ENCODE measurements around the gene MARS1. TPM values are rescaled to one million over a fixed set of nuclear protein-coding genes. Genes with fewer than 3 reads are reported as not detected.

MARS1 gene
- 181 and 241 TPM in 2 replicates for total RNA-seq

DNA sequence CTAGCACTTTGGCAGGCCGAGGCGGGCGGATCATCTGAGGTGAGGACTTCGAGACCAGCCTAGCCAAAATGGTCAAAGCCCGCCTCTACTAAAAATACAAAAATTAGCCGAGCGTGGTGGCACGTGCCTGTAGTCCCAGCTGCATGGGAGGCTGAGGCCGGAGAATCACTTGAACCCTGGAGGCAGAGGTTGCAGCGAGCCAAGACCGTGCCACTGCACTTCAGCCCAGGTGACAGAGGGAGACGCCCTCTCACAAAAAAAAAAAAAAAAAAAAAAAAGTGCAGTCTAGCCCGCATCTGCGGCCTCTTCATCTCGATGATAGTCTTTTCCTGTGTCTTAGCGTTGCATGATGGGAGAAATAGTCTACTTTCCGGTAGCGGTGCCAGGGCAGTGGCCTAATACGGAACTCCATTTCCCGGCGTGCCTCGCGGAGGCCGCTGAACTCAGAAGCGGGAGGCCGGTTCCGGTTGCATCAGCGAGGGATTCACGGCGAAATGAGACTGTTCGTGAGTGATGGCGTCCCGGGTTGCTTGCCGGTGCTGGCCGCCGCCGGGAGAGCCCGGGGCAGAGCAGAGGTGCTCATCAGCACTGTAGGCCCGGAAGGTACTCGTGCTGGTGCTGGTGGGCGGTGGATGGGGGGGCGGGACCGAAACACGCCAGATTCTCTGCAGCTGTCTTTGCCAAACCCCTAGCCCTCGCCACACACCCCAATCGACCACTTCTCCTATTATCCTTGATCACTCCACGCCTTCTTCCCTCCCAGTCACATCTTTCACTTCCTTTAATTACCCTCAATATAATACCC lies at the start of gene MARS1:
Gene MARS1 (plus strand): TSS at position 472 of the 805 bp plus-strand sequence. CDS start 23 bp downstream, at position 495.

DNA sequence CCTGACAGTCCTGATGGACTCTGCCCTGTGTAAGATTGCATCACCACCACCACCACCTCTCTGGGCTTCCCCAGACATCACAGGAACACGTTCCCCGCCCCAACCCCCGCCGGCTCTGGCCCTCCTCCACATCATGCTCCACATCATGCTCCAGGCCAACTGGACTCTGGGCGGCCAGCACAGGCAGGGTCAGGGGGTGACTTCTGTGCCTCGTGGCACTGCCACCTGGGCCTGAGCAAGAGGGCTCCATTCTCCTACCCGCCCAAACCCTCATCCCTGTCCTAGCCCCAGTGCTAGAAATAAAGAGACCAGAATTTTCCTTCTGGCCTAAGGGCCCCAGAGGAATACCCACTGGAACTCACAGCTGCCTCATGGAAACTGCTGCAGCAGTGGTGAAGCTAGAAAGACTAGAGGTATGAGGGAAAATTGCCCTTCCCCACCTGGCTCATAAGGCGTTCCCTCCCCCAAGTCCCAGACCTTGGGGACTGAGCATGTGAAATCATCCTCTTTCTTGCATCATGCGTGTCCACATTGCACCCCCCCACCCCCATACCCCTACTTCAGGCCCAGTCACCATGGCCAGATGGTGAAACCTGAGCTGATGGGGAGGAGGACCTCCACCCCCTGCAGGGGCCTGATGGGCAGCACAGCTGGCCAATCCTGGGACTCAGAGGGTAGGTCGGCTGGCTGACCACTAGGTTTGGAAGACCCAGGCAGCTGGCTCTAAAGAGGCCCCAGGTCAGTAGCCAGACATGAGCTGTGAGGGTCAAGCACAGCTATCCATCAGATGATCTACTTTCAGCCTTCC lies 33.1 kb upstream of the MARS1 start, which contains the start of gene INHBE:
Gene INHBE (plus strand): TSS at position 742 of the 808 bp plus-strand sequence. CDS start 230 bp downstream, outside the sequence.

DNA sequence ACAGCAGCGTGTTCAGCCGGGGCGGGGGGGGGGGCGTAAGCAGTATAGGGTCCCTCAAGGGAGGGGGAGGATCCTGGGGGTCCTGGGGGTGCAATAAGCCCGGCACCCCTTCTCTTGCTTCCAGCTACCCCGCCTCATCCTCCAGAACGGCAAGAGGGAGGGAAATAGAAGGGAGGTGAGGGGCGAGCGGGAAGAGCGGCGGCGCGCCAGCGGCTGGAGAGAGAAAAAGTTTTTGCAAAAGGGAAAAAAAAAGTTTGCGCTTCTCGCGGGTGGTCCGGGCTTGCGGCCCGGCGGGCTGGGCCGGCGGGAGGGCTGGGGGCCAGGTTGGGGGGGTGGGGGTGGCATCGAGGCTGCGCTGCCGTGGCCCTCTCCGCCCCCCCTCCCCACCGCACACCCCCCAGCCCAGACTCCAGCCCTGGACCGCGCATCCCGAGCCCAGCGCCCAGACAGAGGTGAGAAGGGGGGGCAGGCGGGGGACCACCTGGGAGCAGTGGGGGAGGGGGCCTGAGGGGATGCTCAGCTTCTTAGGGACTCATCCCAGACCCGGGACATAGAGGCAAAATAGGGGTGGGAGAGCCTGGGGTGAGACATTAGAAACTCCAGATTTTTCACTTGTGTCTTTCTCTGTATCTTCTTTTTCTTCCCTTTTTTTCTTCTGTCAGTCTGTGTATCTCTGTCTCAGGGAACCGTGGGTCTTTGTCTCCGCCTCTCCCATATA lies 28.0 kb upstream of the MARS1 start, which contains the start of gene GLI1:
Gene GLI1 (plus strand): TSS at position 36 of the 718 bp plus-strand sequence. CDS start 3,907 bp downstream, outside the sequence.

DNA sequence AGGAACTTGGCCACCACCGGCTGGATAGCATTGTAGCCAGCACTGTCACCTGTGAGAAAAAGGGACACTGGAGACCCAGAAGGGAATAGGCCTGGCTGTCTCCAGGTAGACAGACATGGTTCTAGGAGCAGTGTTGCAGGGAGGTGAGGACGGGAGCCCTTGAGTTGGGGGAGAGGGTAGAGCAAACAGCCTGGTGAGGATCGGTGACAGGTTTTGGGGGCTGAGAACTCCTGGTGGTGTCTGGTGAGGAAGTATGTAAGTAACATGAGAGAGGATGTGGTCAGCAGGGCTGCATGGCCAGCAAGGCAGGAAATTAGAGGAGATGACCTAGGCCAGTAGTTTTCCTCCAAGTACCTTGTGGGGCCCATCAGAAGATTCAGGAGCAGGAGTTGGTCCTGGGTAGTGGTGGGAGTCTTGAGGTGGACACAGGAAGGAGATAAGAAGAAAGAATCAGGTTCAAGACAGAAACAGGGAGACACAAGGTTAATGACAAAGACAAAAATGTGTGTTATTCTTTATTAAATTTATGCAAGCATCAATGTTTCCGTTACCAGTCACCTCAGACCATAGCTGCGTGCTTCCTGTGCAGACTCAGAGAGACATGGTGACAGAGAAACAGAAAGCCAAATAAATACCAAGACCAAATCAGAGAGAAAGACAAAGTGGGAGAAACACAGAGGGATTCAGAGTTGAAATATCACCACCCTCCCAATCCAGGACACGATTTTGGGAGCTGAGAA lies 8.3 kb upstream of the MARS1 start, which contains the start of gene ARHGAP9:
Gene ARHGAP9 (minus strand): TSS at position 491 of the 740 bp plus-strand sequence. CDS start 460 bp downstream, at position 31.

DNA sequence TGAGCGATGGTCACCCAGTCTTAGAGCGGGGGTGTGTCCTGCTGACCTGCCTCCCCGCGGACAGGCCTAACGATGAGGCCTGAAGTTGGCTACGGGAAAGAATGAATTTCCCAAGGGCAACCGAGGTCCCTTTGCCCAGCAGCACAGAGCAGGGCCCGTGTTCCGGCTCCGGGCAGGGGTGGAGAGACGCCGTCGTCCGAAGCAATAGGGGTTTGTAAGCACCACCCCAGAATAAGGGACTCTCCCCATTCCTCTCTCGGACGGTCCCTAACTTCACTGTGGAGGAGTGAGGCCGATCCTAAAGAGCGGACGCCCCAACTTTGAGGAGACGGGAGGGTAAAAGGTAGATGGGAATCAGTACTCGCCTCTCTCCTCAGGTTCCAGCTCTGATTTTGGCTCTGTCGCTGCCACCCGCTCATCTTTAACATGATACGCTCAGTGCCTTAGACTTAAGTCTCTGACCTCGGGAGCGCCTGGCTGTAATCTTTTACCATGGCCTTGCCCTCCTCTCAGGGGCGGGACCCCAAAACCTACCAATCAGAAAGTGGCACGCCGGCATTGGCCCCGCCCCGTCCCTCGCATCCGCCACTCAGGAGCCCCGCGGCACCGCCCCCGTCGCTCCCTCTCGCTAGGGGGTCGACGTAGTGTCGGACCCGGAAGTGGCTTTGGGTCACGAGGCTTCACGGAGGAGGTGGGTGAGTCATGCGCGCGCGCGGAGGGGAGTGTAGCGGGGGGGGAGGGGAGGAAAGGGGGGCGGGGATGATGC lies 32.4 kb downstream of the MARS1 start, which contains the start of gene DDIT3:
Gene DDIT3 (minus strand): TSS at position 462 of the 766 bp plus-strand sequence. CDS start 3,108 bp downstream, outside the sequence.

DNA sequence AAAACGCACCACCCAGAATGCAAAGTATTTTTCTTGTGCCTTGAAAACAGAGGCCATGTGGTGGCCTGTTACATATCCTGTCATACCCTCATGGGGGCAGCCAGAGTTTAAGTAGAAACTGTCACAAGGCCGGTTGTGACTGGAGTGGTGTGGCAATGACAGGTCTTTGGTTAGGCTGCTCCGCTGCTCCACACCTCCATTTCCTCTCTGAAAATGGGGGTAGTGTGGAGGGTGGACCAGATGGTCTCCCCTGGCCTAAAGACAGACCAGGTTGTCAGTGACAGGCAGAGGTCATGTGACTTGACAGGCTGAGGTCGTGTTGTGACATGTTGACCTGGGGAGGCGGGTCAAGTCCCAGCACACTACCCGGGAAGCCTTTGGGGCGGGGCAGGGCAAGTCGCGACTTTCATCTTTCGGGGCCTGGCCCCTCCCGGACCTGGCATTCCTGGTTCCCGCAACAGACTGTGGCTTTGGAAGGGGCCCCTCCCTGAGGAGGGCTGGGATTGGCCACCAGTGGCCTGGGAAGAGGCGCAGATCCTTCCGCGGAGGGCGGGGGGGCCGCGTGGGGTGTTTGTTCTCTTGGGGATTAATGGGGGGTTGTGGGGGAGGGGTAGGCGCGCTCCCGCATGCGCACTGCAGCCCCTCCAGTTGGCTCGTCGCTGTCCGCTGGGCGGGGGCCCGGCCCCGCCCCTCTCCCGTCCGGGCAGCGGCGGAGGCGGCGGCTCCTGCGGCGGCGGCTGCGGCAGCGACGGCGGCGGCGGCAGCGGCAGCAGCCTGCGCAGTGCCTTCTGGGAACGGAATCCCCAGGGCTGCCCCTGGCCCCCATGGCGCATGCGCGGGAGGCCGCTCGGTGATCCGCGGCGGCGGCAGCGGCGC lies 34.4 kb downstream of the MARS1 start, which contains the start of gene MBD6:
Gene MBD6 (plus strand): TSS at position 814 of the 876 bp plus-strand sequence. CDS start 1,480 bp downstream, outside the sequence.

DNA sequence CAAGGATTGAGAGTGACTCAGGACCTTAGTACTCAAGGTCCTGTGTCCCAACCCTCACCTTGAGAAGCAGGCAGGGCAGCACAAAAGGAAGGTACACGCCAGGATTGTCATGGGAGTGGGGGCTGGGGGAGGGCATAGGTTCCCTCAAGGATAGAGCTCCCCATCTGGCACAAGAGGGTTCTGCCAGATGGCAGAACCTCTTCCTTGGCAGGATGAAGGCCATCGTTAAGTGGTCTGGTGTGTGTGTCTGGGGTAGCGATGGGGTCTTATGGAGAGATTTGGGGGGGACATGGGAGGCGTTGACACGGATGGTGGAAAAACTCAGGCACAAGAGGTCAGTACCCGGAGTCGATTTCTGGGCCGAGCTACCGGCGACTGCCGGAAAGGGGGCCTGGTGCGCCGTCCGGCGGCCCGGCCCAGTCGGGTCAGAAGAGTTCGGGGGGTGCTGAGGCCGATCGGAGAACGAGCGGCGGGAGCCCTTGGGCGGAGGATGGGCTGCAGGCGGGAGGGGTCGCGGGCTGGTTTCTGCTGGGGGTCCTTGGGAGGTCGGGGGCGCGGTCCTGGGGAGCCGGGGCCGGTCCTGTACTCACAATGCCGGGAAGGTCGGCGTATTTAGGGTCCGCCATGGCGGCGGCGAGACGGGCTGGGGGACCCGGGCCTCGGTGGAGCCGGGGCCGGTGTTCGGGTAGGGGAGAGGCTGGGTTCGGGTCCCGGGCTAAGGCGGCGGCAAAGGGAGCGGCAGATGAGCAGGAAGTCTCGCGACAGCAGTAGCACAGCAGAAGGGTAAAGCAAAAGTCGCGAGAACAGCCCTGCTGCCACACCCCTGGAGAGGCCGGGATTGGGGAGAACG lies 58.8 kb downstream of the MARS1 start, which contains the start of gene DCTN2:
Gene DCTN2 (minus strand): TSS at position 755 of the 850 bp plus-strand sequence. CDS start 129 bp downstream, at position 626.

DNA sequence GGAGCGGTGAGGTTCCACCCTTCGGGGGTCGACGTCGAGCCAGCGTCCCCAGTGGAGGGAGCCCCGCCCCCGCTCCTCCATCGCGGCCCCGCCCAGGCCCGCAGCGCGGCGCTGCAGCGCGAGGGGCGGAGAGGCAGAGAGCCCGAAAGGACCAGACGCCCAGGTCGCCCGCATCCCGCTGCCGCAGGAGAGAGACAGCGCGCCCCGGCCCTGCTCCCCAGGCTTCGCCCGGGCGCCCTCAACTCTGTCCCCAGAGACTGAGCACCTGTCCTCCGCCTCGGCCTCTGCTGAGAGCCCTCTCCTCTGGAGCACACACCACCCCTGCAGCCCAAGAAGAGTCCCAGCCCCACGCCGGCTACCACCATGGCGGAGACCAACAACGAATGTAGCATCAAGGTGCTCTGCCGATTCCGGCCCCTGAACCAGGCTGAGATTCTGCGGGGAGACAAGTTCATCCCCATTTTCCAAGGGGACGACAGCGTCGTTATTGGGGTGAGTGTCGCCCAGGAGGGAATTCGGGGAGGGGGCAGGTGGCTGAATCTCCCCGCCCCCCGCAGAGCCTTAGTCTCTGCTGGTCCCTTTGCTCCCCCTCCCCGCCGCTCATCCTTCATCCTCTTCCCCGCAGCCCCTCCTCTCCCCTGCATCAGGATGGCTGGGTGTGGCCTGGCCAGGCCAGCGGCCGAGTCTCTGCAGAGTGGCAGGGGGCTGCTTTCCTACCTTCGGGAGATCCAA lies 62.2 kb downstream of the MARS1 start, which contains the start of gene KIF5A:
Gene KIF5A (plus strand): TSS at position 136 of the 732 bp plus-strand sequence. CDS start 228 bp downstream, at position 364.

Other genes starting within 250 kb of the MARS1 start
- 0.14 and 0.37 TPM in 2 replicates for gene STAC3, start 236.9 kb upstream of the MARS1 start, total RNA-seq
- gene R3HDM2, start 57.0 kb upstream of the MARS1 start, total RNA-seq = 8.0 and 9.0 TPM in 2 replicates
- gene INHBC, start 53.3 kb upstream of the MARS1 start, total RNA-seq = not detected in 2 replicates
- 9.0 and 12.7 TPM in 2 replicates for gene INHBE, start 32.8 kb upstream of the MARS1 start, total RNA-seq
- 0.18 and 0.71 TPM in 2 replicates for gene GLI1, start 28.3 kb upstream of the MARS1 start, total RNA-seq
- 0.09 and 0.28 TPM in 2 replicates for gene ARHGAP9, start 8.2 kb upstream of the MARS1 start, total RNA-seq
- 70.8 and 124 TPM in 2 replicates for gene DDIT3, start 32.4 kb downstream of the MARS1 start, total RNA-seq
- gene MBD6, start 34.8 kb downstream of the MARS1 start, total RNA-seq = 3.6 and 5.5 TPM in 2 replicates
- 68.8 and 71.7 TPM in 2 replicates for gene DCTN2, start 59.1 kb downstream of the MARS1 start, total RNA-seq
- 0.09 and 0.14 TPM in 2 replicates for gene KIF5A, start 62.0 kb downstream of the MARS1 start, total RNA-seq
- gene PIP4K2C, start 103.1 kb downstream of the MARS1 start, total RNA-seq = 8.6 and 8.8 TPM in 2 replicates
- 8.8 and 11.5 TPM in 2 replicates for gene DTX3, start 116.8 kb downstream of the MARS1 start, total RNA-seq
- gene ARHGEF25, start 123.4 kb downstream of the MARS1 start, total RNA-seq = 22.3 and 40.6 TPM in 2 replicates
- 0.55 and 0.85 TPM in 2 replicates for gene B4GALNT1, start 145.1 kb downstream of the MARS1 start, total RNA-seq
- gene OS9, start 206.1 kb downstream of the MARS1 start, total RNA-seq = 180 and 267 TPM in 2 replicates

Measured in smooth muscle cell of bladder (primary cell).